Mucosa of descending colon (tissue), 3 donors: ENCODE results near the gene CAVIN2. TPM values are rescaled to one million over a fixed set of nuclear protein-coding genes. Genes with fewer than 3 reads are reported as not detected.
"Not testable (repeated sequence)": the region's sequence is repeated elsewhere in the genome, so short reads cannot be mapped to it uniquely, and the experiment has no call there.

Source experiments
- ATAC-seq: fragments of 200-7000 bp; cut with Tn5 transposase; one replicate; pipeline ENCODE4 v1.9.1; 2020; ENCODE audit warnings: mild to moderate bottlenecking, moderate library complexity
- DNase-seq, 3 donors: peaks; one replicate each; pipeline ENCODE4 v3.0.0-alpha.2; 2020
- H3K36me3 ChIP-seq: fragments of 200-600 bp; one replicate; pipeline ENCODE4 v1.8.0; 2021; ENCODE audit warnings: low read depth, mild to moderate bottlenecking
- H3K4me1 ChIP-seq: fragments of 200-600 bp; one replicate; pipeline ENCODE4 v1.8.0; 2021; ENCODE audit warnings: low read depth, mild to moderate bottlenecking
- H3K4me3 ChIP-seq: fragments of 200-600 bp; one replicate; pipeline ENCODE4 v1.8.0; 2021; ENCODE audit warnings: mild to moderate bottlenecking
- H3K9me3 ChIP-seq: fragments of 200-600 bp; one replicate; pipeline ENCODE4 v1.8.0; 2021; ENCODE audit warnings: mild to moderate bottlenecking
- CTCF ChIP-seq: fragments of 200-600 bp; IDR thresholded peaks from one replicate; pipeline ENCODE4 v1.8.0; 2022; ENCODE audit warnings: antibody characterized with exemption, mild to moderate bottlenecking
- intact Hi-C, 2 donors: fragments of 100-400 bp; cut with DNase I in 1 of 2; cut with micrococcal nuclease in 1 of 2; formaldehyde crosslinking; loops; one replicate each; pipeline versions ENCODE4 v1.11.0 to v1.11.1; 2022; cut with DNase I, micrococcal nuclease
- total RNA-seq, 3 donors: library from RNA; stranded (reverse); fragmentation: NEBNext Ultra II Directional in 2 of 3; extraction: Animal tissue kit (Norgen Biotek cat#: 25700) in 2 of 3; gene quantifications; one replicate each; pipeline versions ENCODE4 v1.2.1 to v1.2.4, GENCODE V29; 2021 to 2023
- donor health status: DM: no; HTN: no; CAD: no; lungs with moderate emphysema.
- donor health status: DM: no; HTN: no; CAD: no.
- donor health status: DM: no; HTN: yes; CAD: no.

Gene CAVIN2
- total RNA-seq, 3 donors from 2014 or later = 6.7 to 154 (median 13.7) TPM

- intact Hi-C loops = no loop called here
- no peaks in the 10 kb centered on the region for H3K36me3 ChIP-seq
- no peak overlapping the region for H3K4me3 ChIP-seq
- DNase-seq = no peak
- TF ChIP-seq CTCF = no peak
- ATAC-seq = no peak
- no peaks in the 10 kb centered on the region for H3K4me1 ChIP-seq
- no peaks in the 10 kb centered on the region for H3K9me3 ChIP-seq
These were observed 57.1 kb downstream of the CAVIN2 start for GRCh38 chr2:191789796-191790195.

DNA sequence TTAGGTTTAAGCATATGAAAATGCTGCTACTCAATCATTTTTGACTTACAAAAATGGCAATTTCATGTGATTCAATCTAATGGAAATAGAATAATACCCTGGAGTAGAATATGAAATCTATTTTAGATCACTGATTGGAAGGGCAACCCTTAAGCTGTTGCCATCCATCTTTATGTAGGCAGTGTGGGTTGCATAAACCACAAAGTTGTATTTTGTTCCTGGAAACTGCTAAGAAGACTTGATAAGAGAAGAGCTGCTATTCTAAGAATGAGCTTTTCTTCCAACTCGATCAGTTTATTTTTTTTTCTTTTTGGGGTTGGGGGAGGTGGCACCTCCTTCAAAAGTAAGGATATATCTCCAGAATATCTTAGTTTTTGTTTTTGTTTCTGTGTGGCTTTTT is 60.2 kb downstream of the CAVIN2 start:
- H3K4me1 ChIP-seq = no peaks in the 10 kb centered on the region
- intact Hi-C loops = no loop called here

GRCh38 chr2:191785651-191786050 is 61.2 kb downstream of the CAVIN2 start:
- DNase-seq, H3K4me3 ChIP-seq, H3K36me3 ChIP-seq, ATAC-seq, H3K4me1 ChIP-seq, H3K9me3 ChIP-seq, intact Hi-C loops: not testable (repeated sequence)

More for the DNA sequence above, 60.2 kb downstream of the CAVIN2 start:
- no peak overlapping the region for H3K4me3 ChIP-seq
- ATAC-seq = no peak
- DNase-seq = no peak
- H3K36me3 ChIP-seq = no peaks in the 10 kb centered on the region
- H3K9me3 ChIP-seq = no peaks in the 10 kb centered on the region
- TF ChIP-seq CTCF = no peak

Other genes starting within 250 kb of the CAVIN2 start
- gene NABP1, start 169.0 kb downstream of the CAVIN2 start, total RNA-seq = 10 to 100 TPM; 22.1 to 29.8 (median 27.6) TPM